WTC11 (cell line): ENCODE data around the gene POLR2L. TPM values are rescaled to one million over a fixed set of nuclear protein-coding genes. Genes with fewer than 3 reads are reported as not detected.

Experiments used
- ATAC-seq: fragments of 200-7000 bp; cut with Tn5 transposase; 2 replicates; pipeline ENCODE4 v1.10.0; 2021; ENCODE audit warnings: mild to moderate bottlenecking, moderate library complexity
- CTCF ChIA-PET: fragments of 300-600 bp; sonication (Branson Sonifier 250); formaldehyde crosslinking; loops from one replicate; lab custom pipeline; 2021; ENCODE audit warnings: antibody characterized with exemption; lab: Charles Lee
- POLR2A ChIA-PET: fragments of 350-600 bp; sonication (Branson Sonifier 250); formaldehyde crosslinking; loops from one replicate; lab custom pipeline; 2021; ENCODE audit warnings: antibody characterized with exemption; lab: Charles Lee
- DNase-seq: peaks from one replicate; pipeline ENCODE4 v3.0.0; 2021; ENCODE audit warnings: low spot score
- H3K27ac Mint-ChIP-seq: 2 replicates; pipeline ENCODE4 v1.8.0; 2021; ENCODE audit warnings: mixed read lengths
- H3K27me3 Mint-ChIP-seq: 2 replicates; pipeline ENCODE4 v1.8.0; 2021; ENCODE audit warnings: low read depth, mild to moderate bottlenecking, moderate library complexity, mixed read lengths
- H3K36me3 Mint-ChIP-seq: 2 replicates; pipeline ENCODE4 v1.8.0; 2021; ENCODE audit warnings: mixed read lengths
- H3K4me1 Mint-ChIP-seq: 2 replicates; pipeline ENCODE4 v1.8.0; 2022; ENCODE audit warnings: mixed read lengths
- H3K4me3 Mint-ChIP-seq: 2 replicates; pipeline ENCODE4 v1.8.0; 2021; ENCODE audit warnings: mild to moderate bottlenecking, moderate library complexity, mixed read lengths
- H3K9me3 Mint-ChIP-seq: 2 replicates; pipeline ENCODE4 v1.8.0; 2021; ENCODE audit warnings: mixed read lengths
- AFF4 ChIP-seq: sonication (generic); formaldehyde crosslinking; IDR thresholded peaks from 2 replicates; pipeline ENCODE4 v1.8.1; 2023; ENCODE audit warnings: mild to moderate bottlenecking, missing genetic modification reagents, borderline replicate concordance
- ATF1 ChIP-seq: sonication (generic); formaldehyde crosslinking; IDR thresholded peaks from 2 replicates; pipeline ENCODE4 v1.8.1; 2023; ENCODE audit warnings: mild to moderate bottlenecking, moderate library complexity, missing genetic modification reagents
- CDX4 ChIP-seq: fragments of 250-450 bp; sonication (Bioruptor Pico); IDR thresholded peaks from 2 replicates; pipeline ENCODE4 v1.9.0; 2021; ENCODE audit warnings: moderate library complexity, mild to moderate bottlenecking, inconsistent platforms, borderline replicate concordance
- CREB1 ChIP-seq: sonication (generic); formaldehyde crosslinking; IDR thresholded peaks from 2 replicates; pipeline ENCODE4 v1.8.0; 2023; ENCODE audit warnings: mild to moderate bottlenecking, missing genetic modification reagents
- E2F1 ChIP-seq: sonication (generic); formaldehyde crosslinking; IDR thresholded peaks from 2 replicates; pipeline ENCODE4 v1.8.0; 2022; ENCODE audit warnings: mild to moderate bottlenecking, missing genetic modification reagents
- FOXJ3 ChIP-seq: sonication (generic); formaldehyde crosslinking; IDR thresholded peaks from 2 replicates; pipeline ENCODE4 v1.9.0; 2021; ENCODE audit warnings: missing genetic modification reagents, mild to moderate bottlenecking, borderline replicate concordance
- FOXP1 ChIP-seq: sonication (generic); formaldehyde crosslinking; IDR thresholded peaks from 2 replicates; pipeline ENCODE4 v1.8.0; 2022; ENCODE audit warnings: missing genetic modification reagents, mild to moderate bottlenecking, moderate library complexity, borderline replicate concordance
- GABPB1 ChIP-seq: sonication (generic); formaldehyde crosslinking; IDR thresholded peaks from 2 replicates; pipeline ENCODE4 v1.8.1; 2023; ENCODE audit warnings: mild to moderate bottlenecking, missing genetic modification reagents
- KAT7 ChIP-seq: sonication (generic); formaldehyde crosslinking; IDR thresholded peaks from 2 replicates; pipeline ENCODE4 v1.8.1; 2023; ENCODE audit warnings: missing genetic modification reagents, mild to moderate bottlenecking, borderline replicate concordance
- NFATC4 ChIP-seq: fragments of 250-450 bp; sonication (Bioruptor Pico); IDR thresholded peaks from 2 replicates; pipeline ENCODE4 v1.9.0; 2021; ENCODE audit warnings: mild to moderate bottlenecking
- NR2C2 ChIP-seq: sonication (generic); formaldehyde crosslinking; IDR thresholded peaks from 2 replicates; pipeline ENCODE4 v1.8.0; 2022; ENCODE audit warnings: mild to moderate bottlenecking, missing genetic modification reagents
- NR3C1 ChIP-seq: sonication (generic); formaldehyde crosslinking; conservative IDR thresholded peaks from 2 replicates; pipeline ENCODE4 v1.8.1; 2023; ENCODE audit warnings: low read depth, mild to moderate bottlenecking, missing genetic modification reagents
- RORB ChIP-seq: fragments of 250-450 bp; sonication (Bioruptor Pico); IDR thresholded peaks from 2 replicates; pipeline ENCODE4 v1.9.0; 2021; ENCODE audit warnings: mild to moderate bottlenecking
- SMAD4 ChIP-seq: sonication (generic); formaldehyde crosslinking; IDR thresholded peaks from 2 replicates; pipeline ENCODE4 v1.8.0; 2022; ENCODE audit warnings: mild to moderate bottlenecking, missing genetic modification reagents
- SOX15 ChIP-seq: fragments of 250-450 bp; sonication (Bioruptor Pico); IDR thresholded peaks from 2 replicates; pipeline ENCODE4 v1.9.0; 2021; ENCODE audit warnings: mild to moderate bottlenecking
- SP1 ChIP-seq: sonication (generic); formaldehyde crosslinking; conservative IDR thresholded peaks from 2 replicates; pipeline ENCODE4 v1.8.1; 2022; ENCODE audit warnings: missing genetic modification reagents
- ZBTB21 ChIP-seq: sonication (generic); formaldehyde crosslinking; IDR thresholded peaks from 2 replicates; pipeline ENCODE4 v1.8.1; 2023; ENCODE audit warnings: mild to moderate bottlenecking, missing genetic modification reagents, borderline replicate concordance
- ZNF219 ChIP-seq: sonication (generic); formaldehyde crosslinking; IDR thresholded peaks from 2 replicates; pipeline ENCODE4 v1.8.0; 2023; ENCODE audit warnings: missing genetic modification reagents, mild to moderate bottlenecking, borderline replicate concordance
- ZNF671 ChIP-seq: fragments of 250-450 bp; sonication (Bioruptor Pico); IDR thresholded peaks from 2 replicates; pipeline ENCODE4 v1.8.0; 2021; ENCODE audit warnings: mild to moderate bottlenecking
- total RNA-seq: library from RNA; stranded (reverse); gene quantifications from 3 replicates; pipeline ENCODE4 v1.2.3, GENCODE V29; 2021
- TF ChIP-seq, protein P1 (sequence below): sonication (generic); formaldehyde crosslinking; IDR thresholded peaks from 2 replicates; pipeline ENCODE4 v1.8.0; 2023; ENCODE audit warnings: mild to moderate bottlenecking, missing genetic modification reagents
- TF ChIP-seq, protein P2 (sequence below): fragments of 250-450 bp; sonication (Bioruptor Pico); IDR thresholded peaks from 2 replicates; pipeline ENCODE4 v1.9.0; 2021; ENCODE audit warnings: mild to moderate bottlenecking

POLR2L gene
- total RNA-seq, 1 experiment from 2014 or later, result 152 TPM

DNA sequence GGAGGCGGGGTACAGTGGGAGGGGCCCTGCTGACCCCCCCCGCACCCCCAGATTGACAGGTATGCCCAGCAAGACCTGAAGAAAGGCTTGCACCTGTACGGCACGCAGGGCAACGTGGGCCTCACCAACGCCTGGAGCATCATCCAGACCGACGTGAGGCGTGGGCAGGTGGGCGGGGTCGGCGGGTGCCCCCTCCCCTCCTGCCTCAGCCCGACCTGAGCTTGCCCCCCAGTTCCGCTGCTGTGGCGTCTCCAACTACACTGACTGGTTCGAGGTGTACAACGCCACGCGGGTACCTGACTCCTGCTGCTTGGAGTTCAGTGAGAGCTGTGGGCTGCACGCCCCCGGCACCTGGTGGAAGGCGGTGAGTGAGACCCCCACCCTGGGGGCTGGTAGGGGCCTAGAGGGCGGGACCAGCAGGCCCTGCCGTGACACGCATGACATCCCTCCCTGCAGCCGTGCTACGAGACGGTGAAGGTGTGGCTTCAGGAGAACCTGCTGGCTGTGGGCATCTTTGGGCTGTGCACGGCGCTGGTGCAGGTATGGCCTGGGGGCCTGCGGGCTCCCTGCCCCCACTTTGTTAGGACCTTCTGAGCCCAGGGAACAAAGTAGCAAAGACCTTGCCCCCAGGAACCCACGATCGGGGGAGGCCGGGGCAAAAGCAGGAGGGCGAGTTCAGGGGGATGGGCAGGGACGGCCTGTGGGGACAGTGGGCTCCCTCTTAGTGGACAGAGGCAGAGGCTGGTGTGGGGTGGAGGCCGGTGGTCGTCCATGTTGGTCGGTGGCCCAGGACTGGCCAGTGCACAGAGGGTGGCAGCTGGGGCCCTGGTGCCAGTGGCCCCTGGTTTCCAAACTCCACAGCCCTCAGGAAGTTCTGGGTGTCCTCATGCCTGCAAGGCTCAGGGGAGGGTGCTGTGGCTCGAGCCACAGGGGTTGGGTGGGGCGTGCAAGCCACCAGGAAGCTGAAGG lies 23.4 kb upstream of the POLR2L start:
- no peaks in the 10 kb centered on the region for H3K27me3 Mint-ChIP-seq
- DNase-seq (no peak), ATAC-seq (no peak)
- CTCF ChIA-PET, result no interaction called here
- H3K9me3 Mint-ChIP-seq, result no peaks in the 10 kb centered on the region
- no peak for TF ChIP-seq ZNF219 (CRISPR knock-in tag)
- TF ChIP-seq NR3C1 (CRISPR knock-in tag), result no peak
- no peak for TF ChIP-seq CDX4
- no peak for TF ChIP-seq CREB1 (CRISPR knock-in tag)
- no peak for TF ChIP-seq AFF4 (CRISPR knock-in tag)
- no peak for TF ChIP-seq NFATC4 (CRISPR knock-in tag)
- TF ChIP-seq FOXP1, result no peak
- no peak overlapping the region for H3K27ac Mint-ChIP-seq
- H3K4me3 Mint-ChIP-seq, result no peak overlapping the region
- POLR2A ChIA-PET, result interaction anchor here (0.7 kb wide), 1 partner anchor 22 kb away, joined by 7 read pairs; no protein-coding TSS in a partner anchor
- H3K36me3 Mint-ChIP-seq, result no peaks in the 10 kb centered on the region
- H3K4me1 Mint-ChIP-seq, result peaks cover 26% of the 10 kb centered on the region

- ChIA-PET CTCF (interaction anchor here (0.6 kb wide), 1 partner anchor 29 kb away, joined by 3 read pairs; no protein-coding TSS in a partner anchor), POLR2A (interaction anchor here (0.7 kb wide), 1 partner anchor 22 kb away, joined by 7 read pairs; no protein-coding TSS in a partner anchor)
- Mint-ChIP-seq H3K9me3 (no peaks in the 10 kb centered on the region), H3K4me3 (no peak overlapping the region), H3K27me3 (peaks cover 2% of the 10 kb centered on the region; the same call in 1 of the 2 replicates), H3K27ac (0 out of 2 replicates have a peak overlapping the region, but pooled peaks have one; percentile 8), H3K4me1 (peaks cover 26% of the 10 kb centered on the region), H3K36me3 (no peaks in the 10 kb centered on the region)
- DNase-seq (no peak), ATAC-seq (no peak)
- TF ChIP-seq ATF1 (no peak), KAT7 (CRISPR knock-in tag) (no peak), SMAD4 (CRISPR knock-in tag) (no peak), RORB (CRISPR knock-in tag) (no peak), ZBTB21 (no peak), SOX15 (CRISPR knock-in tag) (no peak), FOXJ3 (CRISPR knock-in tag) (no peak), E2F1 (CRISPR knock-in tag) (no peak), GABPB1 (CRISPR knock-in tag) (no peak), SP1 (CRISPR knock-in tag) (no peak), ZNF671 (CRISPR knock-in tag) (no peak), NR2C2 (CRISPR knock-in tag) (no peak)
- TF ChIP-seq, protein P1, sequence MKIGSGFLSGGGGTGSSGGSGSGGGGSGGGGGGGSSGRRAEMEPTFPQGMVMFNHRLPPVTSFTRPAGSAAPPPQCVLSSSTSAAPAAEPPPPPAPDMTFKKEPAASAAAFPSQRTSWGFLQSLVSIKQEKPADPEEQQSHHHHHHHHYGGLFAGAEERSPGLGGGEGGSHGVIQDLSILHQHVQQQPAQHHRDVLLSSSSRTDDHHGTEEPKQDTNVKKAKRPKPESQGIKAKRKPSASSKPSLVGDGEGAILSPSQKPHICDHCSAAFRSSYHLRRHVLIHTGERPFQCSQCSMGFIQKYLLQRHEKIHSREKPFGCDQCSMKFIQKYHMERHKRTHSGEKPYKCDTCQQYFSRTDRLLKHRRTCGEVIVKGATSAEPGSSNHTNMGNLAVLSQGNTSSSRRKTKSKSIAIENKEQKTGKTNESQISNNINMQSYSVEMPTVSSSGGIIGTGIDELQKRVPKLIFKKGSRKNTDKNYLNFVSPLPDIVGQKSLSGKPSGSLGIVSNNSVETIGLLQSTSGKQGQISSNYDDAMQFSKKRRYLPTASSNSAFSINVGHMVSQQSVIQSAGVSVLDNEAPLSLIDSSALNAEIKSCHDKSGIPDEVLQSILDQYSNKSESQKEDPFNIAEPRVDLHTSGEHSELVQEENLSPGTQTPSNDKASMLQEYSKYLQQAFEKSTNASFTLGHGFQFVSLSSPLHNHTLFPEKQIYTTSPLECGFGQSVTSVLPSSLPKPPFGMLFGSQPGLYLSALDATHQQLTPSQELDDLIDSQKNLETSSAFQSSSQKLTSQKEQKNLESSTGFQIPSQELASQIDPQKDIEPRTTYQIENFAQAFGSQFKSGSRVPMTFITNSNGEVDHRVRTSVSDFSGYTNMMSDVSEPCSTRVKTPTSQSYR (CRISPR knock-in tag), result no peak
- TF ChIP-seq, protein P2, sequence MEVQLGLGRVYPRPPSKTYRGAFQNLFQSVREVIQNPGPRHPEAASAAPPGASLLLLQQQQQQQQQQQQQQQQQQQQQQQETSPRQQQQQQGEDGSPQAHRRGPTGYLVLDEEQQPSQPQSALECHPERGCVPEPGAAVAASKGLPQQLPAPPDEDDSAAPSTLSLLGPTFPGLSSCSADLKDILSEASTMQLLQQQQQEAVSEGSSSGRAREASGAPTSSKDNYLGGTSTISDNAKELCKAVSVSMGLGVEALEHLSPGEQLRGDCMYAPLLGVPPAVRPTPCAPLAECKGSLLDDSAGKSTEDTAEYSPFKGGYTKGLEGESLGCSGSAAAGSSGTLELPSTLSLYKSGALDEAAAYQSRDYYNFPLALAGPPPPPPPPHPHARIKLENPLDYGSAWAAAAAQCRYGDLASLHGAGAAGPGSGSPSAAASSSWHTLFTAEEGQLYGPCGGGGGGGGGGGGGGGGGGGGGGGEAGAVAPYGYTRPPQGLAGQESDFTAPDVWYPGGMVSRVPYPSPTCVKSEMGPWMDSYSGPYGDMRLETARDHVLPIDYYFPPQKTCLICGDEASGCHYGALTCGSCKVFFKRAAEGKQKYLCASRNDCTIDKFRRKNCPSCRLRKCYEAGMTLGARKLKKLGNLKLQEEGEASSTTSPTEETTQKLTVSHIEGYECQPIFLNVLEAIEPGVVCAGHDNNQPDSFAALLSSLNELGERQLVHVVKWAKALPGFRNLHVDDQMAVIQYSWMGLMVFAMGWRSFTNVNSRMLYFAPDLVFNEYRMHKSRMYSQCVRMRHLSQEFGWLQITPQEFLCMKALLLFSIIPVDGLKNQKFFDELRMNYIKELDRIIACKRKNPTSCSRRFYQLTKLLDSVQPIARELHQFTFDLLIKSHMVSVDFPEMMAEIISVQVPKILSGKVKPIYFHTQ (CRISPR knock-in tag), result no peak
Observed at GRCh38 chr11:864898-865297, 22.6 kb upstream of the POLR2L start.
